Osteoblast (primary cell): ENCODE measurements around the gene LRRC41. TPM values are rescaled to one million over a fixed set of nuclear protein-coding genes. Genes with fewer than 3 reads are reported as not detected.

Experiments
- DNase-seq: peaks from one replicate; pipeline ENCODE4 v3.0.0; 2011; ENCODE audit warnings: low spot score, mixed read lengths; ENCODE audit not compliant: insufficient read length; ENCODE audit errors: missing footprints
- H2AFZ ChIP-seq: 2 replicates; pipeline ENCODE4 v1.6.0; 2011; ENCODE audit warnings: mild to moderate bottlenecking, low read length
- H3K27ac ChIP-seq: 2 replicates; pipeline ENCODE4 v1.5.1; 2011; ENCODE audit warnings: mild to moderate bottlenecking, low read depth, low read length, moderate library complexity
- H3K27me3 ChIP-seq: 2 replicates; pipeline ENCODE4 v1.6.0; 2012; ENCODE audit warnings: mild to moderate bottlenecking, control low read depth, inconsistent platforms, low read length, moderate library complexity; ENCODE audit not compliant: insufficient read depth
- H3K36me3 ChIP-seq: 2 replicates; pipeline ENCODE4 v1.5.1; 2011; ENCODE audit warnings: mild to moderate bottlenecking, low read length, control low read depth, moderate library complexity; ENCODE audit not compliant: insufficient read depth
- H3K4me1 ChIP-seq: 2 replicates; pipeline ENCODE4 v1.5.1; 2011; ENCODE audit warnings: mild to moderate bottlenecking, low read length, control low read depth, moderate library complexity; ENCODE audit not compliant: insufficient read depth
- H3K4me2 ChIP-seq: 2 replicates; pipeline ENCODE4 v1.6.0; 2011; ENCODE audit warnings: mild to moderate bottlenecking, low read length; ENCODE audit not compliant: insufficient read depth
- H3K4me3 ChIP-seq: fragments of 200-600 bp; sonication (generic); 3 replicates; pipeline ENCODE4 v1.5.1; 2012; ENCODE audit warnings: mild to moderate bottlenecking, low read length, inconsistent platforms; ENCODE audit not compliant: insufficient read depth
- H3K79me2 ChIP-seq: 2 replicates; pipeline ENCODE4 v1.6.0; 2012; ENCODE audit warnings: mild to moderate bottlenecking, low read length, control low read depth, inconsistent platforms; ENCODE audit not compliant: insufficient read depth
- H3K9me3 ChIP-seq: 2 replicates; pipeline ENCODE4 v1.5.1; 2011; ENCODE audit warnings: low read depth, low read length, control low read depth
- H4K20me1 ChIP-seq: 2 replicates; pipeline ENCODE4 v1.6.0; 2012; ENCODE audit warnings: mild to moderate bottlenecking, low read length, control low read depth; ENCODE audit not compliant: insufficient read depth
- CTCF ChIP-seq: IDR thresholded peaks from 2 replicates; pipeline ENCODE4 v1.5.1; 2011; ENCODE audit warnings: mild to moderate bottlenecking, low read depth, low read length, moderate library complexity; ENCODE audit errors: extremely low read depth
- total RNA-seq: library from RNA; depleted of rRNA; stranded (reverse); fragments of >200 nt; gene quantifications from 2 replicates; pipeline ENCODE4 v1.2.3, GENCODE V29; 2012

Gene LRRC41
- total RNA-seq, 1 donor: 103 TPM

- peaks cover 25% of the 10 kb centered on the region for H3K4me1 ChIP-seq
- H3K9me3 ChIP-seq: no peaks in the 10 kb centered on the region
- H4K20me1 ChIP-seq: peaks cover 38% of the 10 kb centered on the region
- peak overlapping the region; percentile 20 for H2AFZ ChIP-seq
- H3K27me3 ChIP-seq: no peaks in the 10 kb centered on the region
- peaks cover 5% of the 10 kb centered on the region for H3K36me3 ChIP-seq
- H3K4me3 ChIP-seq: peak overlapping the region; percentile 92
- H3K27ac ChIP-seq: peak overlapping the region; percentile 94
- DNase-seq: no peak
- H3K79me2 ChIP-seq: peaks cover 97% of the 10 kb centered on the region
- TF ChIP-seq CTCF: no peak
- peak overlapping the region; percentile 93 for H3K4me2 ChIP-seq
These were observed 777 bp downstream of the LRRC41 start for GRCh38 chr1:46302641-46303037.

- Histone ChIP-seq H3K27me3 (no peaks in the 10 kb centered on the region), H3K27ac (peak overlapping the region; percentile 94), H4K20me1 (peaks cover 44% of the 10 kb centered on the region), H3K4me3 (peak overlapping the region; percentile 92), H3K79me2 (peaks cover 97% of the 10 kb centered on the region), H2AFZ (peak overlapping the region; percentile 20), H3K4me1 (peaks cover 21% of the 10 kb centered on the region), H3K36me3 (peaks cover 11% of the 10 kb centered on the region), H3K4me2 (peak overlapping the region; percentile 93), H3K9me3 (no peaks in the 10 kb centered on the region)
- no peak for TF ChIP-seq CTCF
- DNase-seq: peak; percentile 90
These were observed 1.4 kb downstream of the LRRC41 start for GRCh38 chr1:46301808-46302640.

GRCh38 chr1:46301406-46301807, 2.0 kb downstream of the LRRC41 start:
- Histone ChIP-seq H3K27ac (peak overlapping the region; percentile 94), H2AFZ (peak overlapping the region; percentile 52), H3K36me3 (peaks cover 17% of the 10 kb centered on the region), H3K4me1 (peaks cover 21% of the 10 kb centered on the region), H3K4me2 (peak overlapping the region; percentile 93), H3K4me3 (peak overlapping the region; percentile 92), H3K27me3 (no peaks in the 10 kb centered on the region), H3K79me2 (peaks cover 97% of the 10 kb centered on the region), H4K20me1 (peaks cover 44% of the 10 kb centered on the region), H3K9me3 (no peaks in the 10 kb centered on the region)
- TF ChIP-seq CTCF: no peak
- peak; percentile 80 for DNase-seq

- H2AFZ ChIP-seq: peak overlapping the region; percentile 52
- H3K27me3 ChIP-seq: no peaks in the 10 kb centered on the region
- H3K4me2 ChIP-seq: peak overlapping the region; percentile 93
- H4K20me1 ChIP-seq: peaks cover 45% of the 10 kb centered on the region
- TF ChIP-seq CTCF: no peak
- H3K79me2 ChIP-seq: peaks cover 95% of the 10 kb centered on the region
- peak overlapping the region; percentile 92 for H3K4me3 ChIP-seq
- peaks cover 21% of the 10 kb centered on the region for H3K4me1 ChIP-seq
- no peaks in the 10 kb centered on the region for H3K9me3 ChIP-seq
- no peak for DNase-seq
- H3K36me3 ChIP-seq: peaks cover 23% of the 10 kb centered on the region
- peak overlapping the region; percentile 94 for H3K27ac ChIP-seq
These were observed 2.6 kb downstream of the LRRC41 start for GRCh38 chr1:46300673-46301405.
